Measurements from ENCODE around the gene OR5AR1.
"Not testable (repeated sequence)": the region's sequence is repeated elsewhere in the genome, so short reads cannot be mapped to it uniquely, and the experiment has no call there.

The OR5AR1 gene

DNA sequence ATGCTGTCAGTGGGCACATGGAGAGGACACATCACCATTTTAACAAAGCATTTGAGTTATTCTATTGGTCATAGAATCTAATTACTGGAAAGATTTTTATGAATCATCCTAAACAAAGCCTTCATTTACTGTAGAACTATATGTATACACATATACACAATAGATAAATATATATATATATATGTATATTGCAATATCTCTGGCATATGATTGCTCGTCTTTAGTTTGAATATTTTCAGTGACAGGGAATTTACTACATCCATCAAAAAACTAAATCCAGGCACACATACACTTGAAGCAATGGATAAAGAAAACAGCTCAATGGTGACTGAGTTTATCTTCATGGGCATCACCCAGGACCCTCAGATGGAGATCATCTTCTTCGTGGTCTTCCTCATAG lies at the start of gene OR5AR1:
Gene OR5AR1, plus strand, starts transcription at position 301 of the 400 bp plus-strand sequence. Its CDS starts 0 bp downstream, at position 301.
- DNase-seq (ENCODE audit: low read depth), result no peak

DNA sequence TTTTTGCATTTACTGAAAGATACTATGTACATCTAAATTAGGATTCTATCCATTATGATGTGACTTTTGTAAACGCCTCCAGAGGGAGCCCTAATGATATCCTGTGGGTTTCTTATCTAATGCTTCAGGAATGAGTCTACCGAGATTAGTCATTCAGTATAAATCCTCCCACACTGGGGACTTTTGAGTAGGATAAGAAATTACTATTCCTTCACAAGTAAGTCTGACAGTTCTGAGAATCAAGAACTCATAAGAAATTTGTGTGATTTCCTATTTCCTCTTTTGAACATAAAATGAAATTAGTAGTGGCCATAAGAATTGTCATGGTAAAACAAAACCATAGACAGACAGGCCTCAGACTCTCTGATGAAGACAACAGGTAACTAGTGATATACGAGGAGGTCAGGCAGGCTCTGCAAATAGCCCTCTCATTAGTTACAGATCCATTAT lies 38.8 kb upstream of the OR5AR1 start:
- DNase-seq (ENCODE audit: low read depth), result peak; percentile 46

DNA sequence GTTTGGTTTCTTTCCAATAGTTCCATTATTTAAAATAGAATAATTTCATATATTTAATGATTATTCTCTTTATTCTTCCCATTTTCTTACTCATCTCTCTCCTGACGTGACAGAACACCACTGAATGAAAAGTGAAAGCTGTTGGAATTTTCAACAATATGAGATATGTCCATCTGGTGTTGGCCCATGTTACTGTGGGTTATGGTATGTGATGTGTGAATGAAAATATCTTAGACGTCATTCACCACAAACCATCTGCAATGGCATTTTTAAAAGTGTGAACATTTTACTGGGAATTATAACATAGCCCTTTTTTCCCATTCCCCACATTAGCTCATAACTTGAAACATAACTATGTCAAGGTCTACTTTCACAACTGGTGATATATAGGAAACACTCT lies 37.5 kb upstream of the OR5AR1 start:
- DNase-seq (ENCODE audit: low read depth), result no peak

DNA sequence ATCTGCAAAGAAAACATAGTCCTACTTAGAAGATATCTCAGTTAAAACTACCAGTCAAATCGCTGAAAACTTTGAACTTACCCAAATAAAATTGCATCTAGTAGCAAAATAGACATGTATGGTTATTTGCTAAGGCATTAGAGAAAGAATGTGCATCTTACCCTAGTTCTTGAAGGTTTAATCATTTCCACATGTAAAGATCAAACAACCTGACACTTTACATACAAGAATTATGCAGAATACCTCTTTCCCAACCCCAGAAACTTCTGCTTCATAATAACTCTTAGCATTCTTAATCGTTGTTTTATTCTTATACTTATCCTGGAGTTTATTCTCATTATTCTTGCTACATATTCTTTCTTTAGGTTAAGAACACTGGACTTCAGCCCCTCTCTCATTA lies 31.2 kb upstream of the OR5AR1 start:
- no peak for DNase-seq (ENCODE audit: low read depth)

DNA sequence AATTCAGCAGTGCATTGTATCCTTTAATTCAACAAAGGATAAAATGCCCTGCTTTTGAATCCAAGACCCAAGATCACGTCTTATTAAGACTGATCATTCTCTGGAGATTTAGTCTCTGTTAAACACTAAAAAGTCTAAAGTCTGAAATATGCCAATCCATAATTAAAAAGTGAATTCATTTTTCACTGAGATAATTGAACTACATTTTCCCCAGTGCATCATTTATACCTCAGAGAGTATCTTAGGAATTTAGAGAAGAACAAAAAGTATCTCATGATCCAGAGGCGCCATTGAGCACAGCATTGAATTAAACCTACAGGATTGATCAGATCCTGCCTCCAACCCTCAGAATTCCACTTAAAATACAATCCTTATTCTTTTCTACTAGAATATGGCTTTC lies 26.6 kb upstream of the OR5AR1 start:
- DNase-seq (ENCODE audit: low read depth), result no peak

DNA sequence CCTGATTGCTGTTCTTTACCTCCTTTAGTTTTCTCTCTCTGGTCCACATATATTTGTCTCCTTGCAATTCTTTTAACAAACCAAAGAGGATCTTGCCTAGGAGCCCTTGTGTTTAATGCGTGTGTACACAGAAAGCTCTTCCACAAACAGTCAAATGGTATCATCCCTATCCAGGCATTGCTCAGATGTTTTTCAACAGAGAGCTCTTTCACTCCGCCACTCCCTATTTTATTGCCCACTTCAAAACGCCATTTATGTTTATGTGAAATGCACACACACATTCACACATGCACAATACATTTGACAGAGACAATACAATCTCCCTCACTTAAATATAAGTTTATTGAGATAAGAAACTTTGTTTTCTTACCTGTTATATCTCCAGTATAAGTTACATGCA lies 26.0 kb upstream of the OR5AR1 start:
- DNase-seq (ENCODE audit: low read depth), result no peak

DNA sequence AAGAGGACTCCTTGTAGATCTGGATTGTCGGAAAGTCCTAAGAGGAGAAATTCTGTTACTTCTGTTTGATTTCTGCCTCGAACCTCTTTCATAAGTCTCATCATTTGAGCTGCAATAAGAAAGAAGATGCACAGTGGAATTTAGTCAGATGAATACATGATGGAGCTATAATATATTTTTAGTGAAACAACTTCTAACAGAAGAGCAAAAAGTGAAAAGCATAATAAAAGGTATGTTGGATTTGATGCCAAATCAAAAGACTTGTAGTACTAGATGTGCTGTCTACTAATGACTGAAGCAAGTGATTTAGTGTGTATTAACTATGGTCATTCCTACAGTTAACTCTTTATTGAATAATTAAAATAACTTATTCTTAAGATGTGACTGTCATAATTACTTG lies 21.1 kb upstream of the OR5AR1 start, which contains the start of gene OR5AP2:
Gene OR5AP2, minus strand, starts transcription at position 101 of the 400 bp plus-strand sequence. Its CDS starts 0 bp downstream, at position 101.
- no peak for DNase-seq (ENCODE audit: low read depth)

DNA sequence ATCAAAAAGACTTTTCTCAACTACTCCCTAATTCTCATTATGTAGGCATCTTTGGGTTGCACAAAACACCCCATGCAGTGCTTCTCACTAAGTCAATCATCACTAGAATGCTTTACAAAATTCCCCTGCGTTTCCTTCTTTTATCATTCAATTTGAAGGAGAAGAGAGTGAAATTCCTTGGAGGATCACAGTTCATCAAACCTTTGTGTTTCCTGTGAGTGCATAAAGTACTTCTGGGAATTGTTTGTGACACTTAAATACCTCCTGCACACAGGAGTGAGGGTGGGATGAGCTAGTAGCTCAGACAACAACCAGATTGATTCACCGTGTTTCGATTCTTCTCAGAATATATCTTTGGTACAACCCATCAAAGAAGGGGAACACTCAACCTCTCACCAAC lies 3.7 kb upstream of the OR5AR1 start:
- no peak for DNase-seq (ENCODE audit: low read depth)

DNA sequence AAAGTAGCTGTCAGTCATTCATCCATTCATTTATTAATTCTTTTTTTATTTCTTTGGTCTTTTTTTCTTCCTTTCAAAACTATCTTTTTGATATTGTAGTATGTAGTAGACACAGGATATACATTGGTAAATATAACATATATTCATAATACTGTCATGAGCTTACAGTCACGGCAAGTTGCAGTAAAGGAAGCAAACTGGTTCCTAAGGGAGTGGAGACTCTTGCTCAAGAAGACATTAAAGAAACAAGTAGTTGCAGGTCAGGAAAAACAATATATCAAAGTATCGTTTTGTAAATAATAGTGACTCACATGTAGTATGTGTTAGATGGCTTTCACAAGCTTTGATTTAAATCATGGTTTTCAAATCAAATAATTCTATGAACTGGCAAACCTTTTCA lies 7.5 kb downstream of the OR5AR1 start:
- DNase-seq (ENCODE audit: low read depth), result no peak

DNA sequence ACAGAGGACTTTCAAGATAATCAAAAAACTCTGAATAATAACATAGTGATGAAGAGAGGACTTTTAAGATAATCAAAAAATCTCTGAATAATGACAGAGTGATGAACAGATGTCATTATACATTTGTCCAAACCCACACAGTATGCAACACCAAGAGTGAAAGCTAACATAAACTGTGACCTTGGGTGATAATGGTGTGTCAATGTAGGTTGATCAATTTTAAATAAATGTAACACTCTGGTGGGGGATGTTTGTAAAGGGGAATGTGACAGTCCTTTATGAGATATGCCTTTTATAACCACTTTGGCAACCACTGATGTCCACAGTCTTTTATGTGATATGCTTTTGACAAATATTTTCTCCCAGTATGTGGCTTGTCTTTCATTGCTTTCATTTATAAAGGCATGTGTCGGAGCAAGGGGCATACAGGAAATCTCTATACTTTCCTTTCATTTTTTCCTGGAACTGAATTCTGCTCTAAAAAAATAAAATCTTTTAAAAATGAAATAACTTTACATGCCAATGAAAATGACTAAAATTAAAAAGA lies 25.1 kb downstream of the OR5AR1 start:
- no peak for DNase-seq (ENCODE audit: low read depth)

DNA sequence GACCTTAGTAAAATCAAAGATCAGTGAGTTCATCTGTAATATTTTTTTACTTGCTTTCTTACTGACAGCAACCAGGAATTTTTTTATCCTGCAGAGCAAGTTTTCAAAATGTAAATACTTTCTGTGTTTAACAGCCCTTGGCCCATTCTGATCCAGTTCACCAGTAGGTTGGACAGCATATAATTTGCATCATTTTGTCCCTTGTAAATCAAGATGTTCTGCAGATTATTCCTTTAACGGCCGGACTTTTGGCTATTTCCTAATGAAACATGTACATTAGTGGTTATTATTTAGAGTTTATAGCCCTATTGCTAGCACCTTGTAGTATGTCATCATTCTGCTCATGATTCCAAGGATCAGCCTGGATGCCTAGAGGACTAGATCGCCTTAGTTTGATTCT lies 27.7 kb downstream of the OR5AR1 start:
- DNase-seq (ENCODE audit: low read depth), result not testable (repeated sequence)

DNA sequence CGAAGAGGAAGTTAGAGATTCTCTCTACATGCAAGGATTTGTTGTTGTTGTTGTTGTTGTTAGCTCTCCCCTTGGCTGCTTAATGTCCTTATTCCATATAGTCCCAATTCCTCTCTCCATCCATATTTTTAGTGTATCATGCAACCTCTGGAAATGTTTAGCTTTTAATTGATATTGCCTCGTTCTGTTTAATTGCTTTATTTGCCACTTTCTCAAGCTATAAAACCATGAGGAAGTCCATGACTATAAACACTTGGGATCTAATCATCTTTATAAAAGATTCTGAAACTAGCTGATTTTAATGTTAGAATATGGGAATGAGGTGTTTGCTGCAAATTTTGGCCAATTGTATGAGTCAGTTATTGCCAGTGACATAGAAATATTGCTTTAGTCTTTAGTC lies 29.9 kb downstream of the OR5AR1 start:
- DNase-seq (ENCODE audit: low read depth), result no peak

DNA sequence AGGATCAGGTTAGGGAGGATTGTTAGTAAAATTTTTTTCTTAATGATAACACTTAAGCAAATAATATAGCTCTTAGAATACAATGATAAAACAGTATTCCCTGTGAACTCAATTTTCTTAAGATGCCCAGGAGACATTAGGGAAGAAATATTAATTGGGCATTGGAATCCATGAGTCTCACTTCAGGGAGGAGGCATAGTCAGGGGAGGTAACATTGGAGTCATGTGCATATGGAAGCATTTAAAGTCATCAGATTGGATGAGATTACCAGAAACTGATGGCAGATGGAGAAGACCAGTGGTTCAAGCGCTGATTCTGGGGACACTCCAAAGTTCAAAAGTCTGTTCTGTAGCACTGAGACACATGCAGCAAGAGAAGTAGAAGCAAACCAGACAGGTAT lies 35.3 kb downstream of the OR5AR1 start, which contains the start of gene OR9G1:
Gene OR9G1, plus strand, starts transcription at position 301 of the 400 bp plus-strand sequence. CDS start 1,293 bp downstream, outside the sequence.
- no peak for DNase-seq (ENCODE audit: low read depth)

DNA sequence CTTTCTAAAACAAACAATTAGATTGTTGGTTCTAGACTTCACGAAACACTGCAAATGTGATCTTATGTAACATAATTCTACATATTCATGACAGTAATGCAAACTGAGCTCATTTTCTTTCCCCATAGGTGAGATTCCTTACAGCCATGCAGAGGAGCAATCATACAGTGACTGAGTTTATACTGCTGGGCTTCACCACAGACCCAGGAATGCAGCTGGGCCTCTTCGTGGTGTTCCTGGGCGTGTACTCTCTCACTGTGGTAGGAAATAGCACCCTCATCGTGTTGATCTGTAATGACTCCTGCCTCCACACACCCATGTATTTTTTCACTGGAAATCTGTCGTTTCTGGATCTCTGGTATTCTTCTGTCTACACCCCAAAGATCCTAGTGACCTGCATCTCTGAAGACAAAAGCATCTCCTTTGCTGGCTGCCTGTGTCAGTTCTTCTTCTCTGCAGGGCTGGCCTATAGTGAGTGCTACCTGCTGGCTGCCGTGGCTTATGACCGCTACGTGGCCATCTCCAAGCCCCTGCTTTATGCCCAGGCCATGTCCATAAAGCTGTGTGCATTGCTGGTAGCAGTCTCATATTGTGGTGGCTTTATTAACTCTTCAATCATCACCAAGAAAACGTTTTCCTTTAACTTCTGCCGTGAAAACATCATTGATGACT lies 36.9 kb downstream of the OR5AR1 start:
- no peak for DNase-seq (ENCODE audit: low read depth)

DNA sequence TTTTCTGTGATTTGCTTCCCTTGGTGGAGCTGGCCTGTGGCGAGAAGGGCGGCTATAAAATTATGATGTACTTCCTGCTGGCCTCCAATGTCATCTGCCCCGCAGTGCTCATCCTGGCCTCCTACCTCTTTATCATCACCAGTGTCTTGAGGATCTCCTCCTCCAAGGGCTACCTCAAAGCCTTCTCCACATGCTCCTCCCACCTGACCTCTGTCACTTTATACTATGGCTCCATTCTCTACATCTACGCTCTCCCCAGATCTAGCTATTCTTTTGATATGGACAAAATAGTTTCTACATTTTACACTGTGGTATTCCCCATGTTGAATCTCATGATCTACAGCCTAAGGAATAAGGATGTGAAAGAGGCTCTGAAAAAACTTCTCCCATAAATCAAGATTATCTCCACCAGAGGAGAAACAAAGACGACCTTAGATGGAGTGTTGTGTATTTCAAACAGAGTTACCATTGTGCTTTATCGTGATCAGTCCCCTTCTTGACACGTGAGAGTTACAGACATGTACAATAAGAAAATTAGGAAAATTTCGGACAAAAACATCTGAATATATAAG lies 37.5 kb downstream of the OR5AR1 start:
- DNase-seq (ENCODE audit: low read depth), result no peak

DNA sequence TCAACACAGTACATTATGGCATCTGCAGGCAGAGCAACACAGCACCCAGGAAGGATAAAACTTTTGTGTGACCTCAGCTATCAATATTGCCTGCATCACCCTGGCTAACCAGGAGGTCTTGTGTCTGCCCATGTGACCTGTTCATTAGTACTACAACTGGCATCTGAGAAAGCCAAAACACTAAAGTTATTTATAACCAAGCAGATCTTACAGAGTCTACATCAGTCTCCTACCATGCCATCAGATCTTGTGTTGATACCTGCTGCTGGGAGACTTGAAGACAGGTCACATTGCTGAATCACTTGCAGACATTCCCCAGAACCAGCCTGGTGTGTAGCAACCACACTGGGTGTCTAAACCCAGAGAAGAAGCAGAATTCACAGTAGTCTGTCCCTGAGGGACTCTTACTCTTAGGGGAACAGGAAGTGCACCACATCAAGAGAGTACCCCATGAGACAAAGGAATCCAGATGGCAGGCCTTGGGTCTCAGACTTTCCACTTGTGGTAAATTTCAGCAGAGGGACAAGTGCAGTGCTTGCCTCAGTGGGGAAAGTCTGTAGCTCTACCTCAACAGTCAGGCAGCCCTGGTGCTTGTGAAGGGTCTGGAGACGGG lies 42.4 kb downstream of the OR5AR1 start:
- DNase-seq (ENCODE audit: low read depth), result no peak

DNA sequence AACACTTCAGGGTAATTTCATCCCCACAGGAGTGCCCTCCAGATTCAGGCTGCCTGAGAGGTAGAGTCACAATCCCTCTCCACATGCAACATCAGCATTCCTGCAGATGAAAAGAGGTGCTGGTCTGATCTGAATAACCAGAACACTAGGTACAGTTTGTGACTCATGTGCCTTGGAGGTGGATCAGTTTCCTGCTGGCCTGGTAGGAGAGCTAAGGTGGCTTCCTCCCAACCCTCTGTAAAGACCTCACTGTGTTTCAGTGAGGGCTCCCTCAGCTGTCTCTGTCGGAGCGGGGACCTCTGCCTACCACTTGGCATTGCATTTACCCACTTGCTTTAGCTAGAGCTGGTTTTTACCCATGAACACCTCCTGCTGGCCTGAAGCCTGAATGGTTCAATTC lies 43.0 kb downstream of the OR5AR1 start:
- DNase-seq (ENCODE audit: low read depth), result no peak

DNA sequence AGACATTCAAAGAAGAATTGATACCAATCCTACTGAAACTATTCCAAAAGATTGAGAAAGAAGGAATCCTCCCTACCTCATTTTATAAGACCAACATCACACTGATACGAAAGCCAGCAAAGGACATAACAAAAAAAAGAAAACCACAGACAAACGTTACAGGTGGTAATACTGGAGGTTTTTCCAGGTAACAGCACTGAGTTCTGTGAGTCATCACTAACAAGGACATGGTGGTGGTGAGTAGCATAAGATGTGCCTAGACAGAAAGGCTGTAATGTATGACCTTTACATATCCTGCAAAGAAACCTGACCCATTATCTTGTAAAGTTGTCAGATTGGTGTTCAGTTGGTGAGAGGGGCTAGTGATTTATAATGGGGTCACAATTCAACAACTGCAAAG lies 50.7 kb downstream of the OR5AR1 start:
- DNase-seq (ENCODE audit: low read depth), result no peak
